Dedifferentiated amniotic fluid mesenchymal stem cell (primary cell): ENCODE data around the gene SPRR4.

Experiments
- DNase-seq: peaks from one replicate; pipeline ENCODE4 v3.0.0-alpha.2; 2016; ENCODE audit errors: extremely low spot score

The SPRR4 gene

GRCh38 chr1:152970495-152970894 is at the start of gene SPRR4:
TSS of gene SPRR4 (plus strand) at chr1:152970648. CDS start at chr1:152971891, 1,243 bp downstream.
- DNase-seq, result no peak

- no peak for DNase-seq
Observed at GRCh38 chr1:152924191-152924590, 46.3 kb upstream of the SPRR4 start.

- no peak for DNase-seq
Observed at GRCh38 chr1:152926091-152926490, 44.4 kb upstream of the SPRR4 start.

GRCh38 chr1:152928671-152929070 is 41.8 kb upstream of the SPRR4 start:
- DNase-seq, result no peak

- DNase-seq, result no peak
Observed at GRCh38 chr1:152932170-152932811, 38.2 kb upstream of the SPRR4 start.

GRCh38 chr1:152933196-152933595 is 37.3 kb upstream of the SPRR4 start:
- no peak for DNase-seq

GRCh38 chr1:152940614-152941013 is 29.8 kb upstream of the SPRR4 start:
- DNase-seq, result no peak

GRCh38 chr1:152941037-152941711 is 29.3 kb upstream of the SPRR4 start:
- no peak for DNase-seq

GRCh38 chr1:152942161-152942560 is 28.3 kb upstream of the SPRR4 start:
- no peak for DNase-seq

GRCh38 chr1:152946248-152946647 is 24.2 kb upstream of the SPRR4 start:
- DNase-seq, result no peak

- DNase-seq, result no peak
Observed at GRCh38 chr1:152946651-152947256, 23.7 kb upstream of the SPRR4 start, which contains the start of gene SPRR5. TSS of gene SPRR5 (plus strand) at chr1:152947206. CDS start at chr1:152948555, 1,349 bp downstream.

GRCh38 chr1:152951711-152952110 is 18.7 kb upstream of the SPRR4 start:
- no peak for DNase-seq

GRCh38 chr1:152953761-152954160 is 16.7 kb upstream of the SPRR4 start:
- no peak for DNase-seq

- no peak for DNase-seq
Observed at GRCh38 chr1:152954436-152954835, 16.0 kb upstream of the SPRR4 start.

GRCh38 chr1:152957561-152957960 is 12.9 kb upstream of the SPRR4 start:
- DNase-seq, result no peak

- no peak for DNase-seq
Observed at GRCh38 chr1:152959273-152959672, 11.2 kb upstream of the SPRR4 start.

- no peak for DNase-seq
Observed at GRCh38 chr1:152959801-152960451, 10.5 kb upstream of the SPRR4 start.

- no peak for DNase-seq
Observed at GRCh38 chr1:152960452-152961044, 9.9 kb upstream of the SPRR4 start.

- DNase-seq, result no peak
Observed at GRCh38 chr1:152961226-152961891, 9.1 kb upstream of the SPRR4 start.

GRCh38 chr1:152962876-152963415 is 7.5 kb upstream of the SPRR4 start:
- DNase-seq, result no peak

GRCh38 chr1:152964536-152964935 is 5.9 kb upstream of the SPRR4 start:
- DNase-seq, result no peak
